K562 (cell line): ENCODE measurements around the gene GPR107. TPM values are rescaled to one million over a fixed set of nuclear protein-coding genes. Genes with fewer than 3 reads are reported as not detected.

Experiments used
- ATAC-seq: fragments of 200-7000 bp; cut with Tn5 transposase; 3 replicates; pipeline ENCODE4 v1.9.1; 2020; ENCODE audit warnings: moderate library complexity
- BruUV-seq: library from RNA; stranded (reverse); fragments of 400-500 nt; replicated peaks from 2 replicates; lab custom pipeline; 2021; lab: Mats Ljungman, UMichigan
- CTCF ChIA-PET: fragments of 300-600 bp; formaldehyde crosslinking; extraction: SDS; loops from one replicate; lab custom pipeline; 2021; ENCODE audit warnings: low intra/inter-chr PET ratio; lab: Yijun Ruan, JAX
- POLR2A ChIA-PET: fragments of 300-600, 350-650 bp; sonication (Branson Sonifier 250); formaldehyde crosslinking; extraction: SDS; loops from one replicate; lab custom pipeline; 2021; ENCODE audit warnings: antibody characterized with exemption, inconsistent platforms; lab: Yijun Ruan, JAX
- DNase-seq, 4 experiments: peaks; one replicate each; pipeline versions ENCODE4 v3.0.0 to v3.0.0-alpha.2; 2011 to 2018; ENCODE audit warnings: low spot score in 3 of 4, mixed read lengths in 3 of 4; ENCODE audit errors: extremely low read depth in 1 of 4
- FAIRE-seq: peaks from 2 replicates; lab custom pipeline; 2011; peaks lifted over from hg19 to GRCh38; lab: Jason Lieb, UNC
- H2AFZ ChIP-seq: 2 replicates; pipeline ENCODE4 v1.6.0; 2011; ENCODE audit warnings: low read depth, low read length, control low read depth, inconsistent platforms
- H3K27ac ChIP-seq: fragments of 200-600 bp; 3 replicates; pipeline ENCODE4 v1.8.0; 2011; ENCODE audit warnings: low read depth, mild to moderate bottlenecking, control low read depth, inconsistent platforms, low read length, moderate library complexity, mixed read lengths; ENCODE audit errors: extremely low read depth
- H3K27me3 ChIP-seq, 2 experiments: fragments of 300-600 bp in 1 of 2; 2 replicates in 1 of 2; 3 replicates in 1 of 2; pipeline versions ENCODE4 v1.6.0 to v1.8.0; 2011; ENCODE audit warnings: inconsistent platforms in 2 of 2, low read length in 2 of 2, mild to moderate bottlenecking in 1 of 2, mixed read lengths in 1 of 2, moderate library complexity in 1 of 2; ENCODE audit not compliant: control insufficient read depth in 2 of 2, insufficient read depth in 2 of 2
- H3K36me3 ChIP-seq: fragments of 300-600 bp; 3 replicates; pipeline ENCODE4 v1.8.0; 2011; ENCODE audit warnings: mild to moderate bottlenecking, low read length, inconsistent platforms; ENCODE audit not compliant: control insufficient read depth, insufficient read depth
- H3K4me1 ChIP-seq, 2 experiments: fragments of 200-600 bp in 1 of 2; replicated peaks in 1 of 2; 2 replicates in 1 of 2; 3 replicates in 1 of 2; pipeline versions ENCODE4 v1.5.1 to v1.8.0; 2011; ENCODE audit warnings: inconsistent platforms in 2 of 2, low read length in 2 of 2, mild to moderate bottlenecking in 1 of 2, mixed read lengths in 1 of 2, moderate library complexity in 1 of 2; ENCODE audit not compliant: control insufficient read depth in 2 of 2, insufficient read depth in 2 of 2
- H3K4me2 ChIP-seq: 2 replicates; pipeline ENCODE4 v1.6.1; 2011; ENCODE audit warnings: low read length, control low read depth, inconsistent platforms, mixed read lengths; ENCODE audit not compliant: insufficient read depth
- H3K4me3 ChIP-seq: fragments of 200-600 bp; sonication (generic), shearing (Covaris generic); 2 replicates; pipeline ENCODE4 v1.5.1; 2016; ENCODE audit warnings: control low read depth, inconsistent platforms
- H3K79me2 ChIP-seq: fragments of 200-600 bp; 3 replicates; pipeline ENCODE4 v1.8.0; 2011; ENCODE audit warnings: low read length, inconsistent platforms; ENCODE audit not compliant: control insufficient read depth, insufficient read depth
- H3K9ac ChIP-seq, 2 experiments: 2 replicates each; pipeline versions ENCODE4 v1.6.0 to v1.6.1; 2011; ENCODE audit warnings: low read depth in 2 of 2, low read length in 2 of 2, control low read depth in 1 of 2, inconsistent platforms in 1 of 2, mild to moderate bottlenecking in 1 of 2, mixed read lengths in 1 of 2; ENCODE audit not compliant: insufficient read depth in 1 of 2
- H3K9me1 ChIP-seq: one replicate; pipeline ENCODE4 v1.6.0; 2011; ENCODE audit warnings: inconsistent platforms, mild to moderate bottlenecking, low read length, moderate library complexity; ENCODE audit not compliant: control insufficient read depth, insufficient read depth
- H3K9me3 ChIP-seq: replicated peaks from 2 replicates; pipeline ENCODE4 v1.5.1; 2011; ENCODE audit warnings: low read depth, low read length, inconsistent platforms; ENCODE audit not compliant: control insufficient read depth, insufficient read depth
- H4K20me1 ChIP-seq: replicated peaks from 2 replicates; pipeline ENCODE4 v1.6.1; 2011; ENCODE audit warnings: low read length, inconsistent platforms, mixed read lengths; ENCODE audit not compliant: control insufficient read depth, insufficient read depth
- HSF4 ChIP-seq: fragments of 250-450 bp; sonication (Bioruptor Pico); IDR thresholded peaks from 2 replicates; pipeline ENCODE4 v2.1.2; 2022; ENCODE audit warnings: mild to moderate bottlenecking, moderate library complexity, borderline replicate concordance
- MTF1 ChIP-seq: fragments of 250-450 bp; sonication (Bioruptor Pico); IDR thresholded peaks from 2 replicates; pipeline ENCODE4 v1.9.0; 2021; ENCODE audit warnings: moderate library complexity, mild to moderate bottlenecking, inconsistent platforms, borderline replicate concordance
- NCOA1 ChIP-seq: fragments of 450-650 bp; IDR thresholded peaks from 2 replicates; pipeline ENCODE4 v1.6.1; 2016; ENCODE audit warnings: low read depth
- NFYB ChIP-seq: IDR thresholded peaks from 2 replicates; pipeline ENCODE4 v1.6.1; 2011; ENCODE audit warnings: mild to moderate bottlenecking, moderate library complexity; ENCODE audit not compliant: insufficient read length; ENCODE audit errors: extremely low read depth
- POLR2A ChIP-seq: fragments of 450-650 bp; conservative IDR thresholded peaks from 2 replicates; pipeline ENCODE4 v1.6.1; 2016
- PREB ChIP-seq: sonication (generic); formaldehyde crosslinking; IDR thresholded peaks from 2 replicates; pipeline ENCODE4 v1.8.1; 2023; ENCODE audit warnings: mild to moderate bottlenecking, missing genetic modification reagents
- SMARCC2 ChIP-seq: fragments of 450-650 bp; IDR thresholded peaks from 2 replicates; pipeline ENCODE4 v1.6.1; 2017; ENCODE audit warnings: antibody characterized with exemption, moderate library complexity, mild to moderate bottlenecking, low read depth
- SMARCE1 ChIP-seq: fragments of 450-650 bp; IDR thresholded peaks from 2 replicates; pipeline ENCODE4 v1.7.1; 2016; ENCODE audit warnings: mild to moderate bottlenecking
- ZHX1 ChIP-seq: fragments of 150-350 bp; conservative IDR thresholded peaks from 2 replicates; pipeline ENCODE4 v1.6.1; 2014; ENCODE audit warnings: low read length
- ZNF280A ChIP-seq: fragments of 450-650 bp; IDR thresholded peaks from 2 replicates; pipeline ENCODE4 v1.6.1; 2018; ENCODE audit warnings: mild to moderate bottlenecking, low read depth; ENCODE audit not compliant: partially characterized antibody
- WGBS: fragments of 100-300 bp; shearing (Covaris generic); methylation state at CpG from one replicate; pipeline ENCODE4 v1.1.6; 2016; ENCODE audit warnings: low coverage, mixed read lengths; ENCODE audit not compliant: insufficient coverage; ENCODE audit errors: missing lambda C conversion rate; 5-methylcytosine and 5-hydroxymethylcytosine counted together
- in situ Hi-C: fragments of 300-500 bp; cut with MboI; formaldehyde crosslinking; loops from 4 replicates; pipeline ENCODE4 v1.15.0; 2018; ENCODE audit warnings: inconsistent platforms, mixed read lengths
- intact Hi-C: fragments of 100-400 bp; cut with micrococcal nuclease; formaldehyde crosslinking; loops from 2 replicates; pipeline ENCODE4 v1.14.2; 2022
- polyA plus RNA-seq, 8 experiments: library from polyadenylated mRNA; depleted of rRNA in 4 of 8; stranded (reverse) in 5 of 8; unstranded in 3 of 8; fragments of >200 nt; fragmentation: Nextera tagmentation in 2 of 8; fragmentation: Illumina TruSeq in 1 of 8; extraction: Ambion mirVana in 2 of 8; extraction: Trizol in 1 of 8; gene quantifications; 2 replicates each; pipeline versions ENCODE4 v1.2.1 to v1.2.3, GENCODE V29; 2011 to 2014; ENCODE audit warnings: inconsistent platforms in 1 of 8, missing spikeins in 1 of 8
- total RNA-seq, 7 experiments: library from RNA; depleted of rRNA in 6 of 7; stranded (reverse); fragments of >200 nt in 6 of 7; fragmentation: Illumina TruSeq in 2 of 7; extraction: Trizol in 2 of 7; gene quantifications; 2 replicates each; pipeline versions ENCODE4 v1.2.1 to v1.2.3, GENCODE V29; 2011 to 2021; ENCODE audit warnings: low replicate concordance in 1 of 7
- TF ChIP-seq, protein P1 (sequence below): sonication (generic); formaldehyde crosslinking; IDR thresholded peaks from 2 replicates; pipeline ENCODE4 v1.8.0; 2023; ENCODE audit warnings: mild to moderate bottlenecking, missing genetic modification reagents
- TF ChIP-seq, protein P2 (sequence below), 2 experiments: fragments of 250-450 bp in 1 of 2; fragments of 450-650 bp in 1 of 2; sonication (Bioruptor Pico) in 1 of 2; IDR thresholded peaks; 2 replicates each; pipeline versions ENCODE4 v1.6.1 to v1.8.0; 2016 to 2021; ENCODE audit warnings: mild to moderate bottlenecking in 2 of 2, moderate library complexity in 2 of 2, missing compliant biosample characterization in 1 of 2, missing genetic modification characterization in 1 of 2
- TF ChIP-seq, protein P3 (sequence below): fragments of 250-450 bp; sonication (Bioruptor Pico); IDR thresholded peaks from 2 replicates; pipeline ENCODE4 v1.8.0; 2022; ENCODE audit warnings: moderate library complexity, mild to moderate bottlenecking, inconsistent platforms

The GPR107 gene
- total and polyA plus RNA-seq, 9 of the 15 experiments (the other 6 are each of a cell fraction or from before 2014, with no cell fraction given): 3.2 to 34.6 (median 14.4) TPM

- TF ChIP-seq, protein P1, sequence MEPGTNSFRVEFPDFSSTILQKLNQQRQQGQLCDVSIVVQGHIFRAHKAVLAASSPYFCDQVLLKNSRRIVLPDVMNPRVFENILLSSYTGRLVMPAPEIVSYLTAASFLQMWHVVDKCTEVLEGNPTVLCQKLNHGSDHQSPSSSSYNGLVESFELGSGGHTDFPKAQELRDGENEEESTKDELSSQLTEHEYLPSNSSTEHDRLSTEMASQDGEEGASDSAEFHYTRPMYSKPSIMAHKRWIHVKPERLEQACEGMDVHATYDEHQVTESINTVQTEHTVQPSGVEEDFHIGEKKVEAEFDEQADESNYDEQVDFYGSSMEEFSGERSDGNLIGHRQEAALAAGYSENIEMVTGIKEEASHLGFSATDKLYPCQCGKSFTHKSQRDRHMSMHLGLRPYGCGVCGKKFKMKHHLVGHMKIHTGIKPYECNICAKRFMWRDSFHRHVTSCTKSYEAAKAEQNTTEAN: no peak
- no peak for TF ChIP-seq SMARCC2
- no peak for TF ChIP-seq SMARCE1
- no peak for TF ChIP-seq NFYB
Measured at GRCh38 chr9:130140706-130141105, 87.0 kb downstream of the GPR107 start (continued).

DNA sequence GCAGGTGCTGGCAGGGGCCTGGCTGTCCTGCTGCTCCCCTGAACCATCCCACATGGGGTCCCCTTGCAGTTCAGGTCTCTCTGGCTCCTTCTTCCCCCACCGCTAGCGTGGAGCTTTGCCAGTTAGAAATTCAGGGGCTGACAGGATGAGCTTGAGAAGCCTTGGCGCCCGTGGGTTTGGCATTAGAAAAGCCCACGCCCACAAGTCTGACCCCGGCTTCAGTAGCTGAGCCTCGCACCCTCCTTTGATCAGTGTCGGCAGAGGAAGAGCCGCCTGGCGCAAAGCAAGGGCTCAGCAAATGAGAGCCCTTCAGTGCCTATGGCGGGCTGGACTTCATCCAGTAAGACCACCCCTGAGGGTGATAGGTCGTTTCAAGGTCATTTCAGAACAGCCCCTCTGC is 88.3 kb downstream of the GPR107 start:
- ATAC-seq (no peak), FAIRE-seq (no peak), DNase-seq (no peak)
- Histone ChIP-seq H2AFZ (no peak overlapping the region), H3K9me3 (no peaks in the 10 kb centered on the region), H3K79me2 (no peaks in the 10 kb centered on the region), H3K4me1 (peaks cover 25 to 44% of the 10 kb centered on the region in 2 experiments), H3K9me1 (peaks cover 6% of the 10 kb centered on the region), H3K4me2 (no peak overlapping the region), H3K36me3 (peaks cover 4% of the 10 kb centered on the region; the same call in 2 of the 3 replicates), H4K20me1 (no peaks in the 10 kb centered on the region), H3K4me3 (no peak overlapping the region), H3K27ac (no peak overlapping the region), H3K27me3 (no peaks in the 10 kb centered on the region; a peak in 1 of 5 replicates), H3K9ac (no peak overlapping the region; a peak in 1 of 4 replicates)
- intact Hi-C loops (no loop called here), in situ Hi-C loops (loop anchor here (25.0 kb wide), 1 partner anchor 545 kb away; the partner anchor contains the start of gene EXOSC2)
- ChIA-PET POLR2A (interaction anchor here (0.9 to 1.5 kb wide), 4 partner anchors 8 to 44 kb away, joined by 3 to 4 read pairs (median 3); no protein-coding TSS in a partner anchor), CTCF (no interaction called here)
- 70% methylated on average over 12 of the region's 12 CpGs for WGBS
- BruUV-seq: no TSS peak
- no peak for TF ChIP-seq ZHX1
- TF ChIP-seq MTF1 (CRISPR knock-in tag): no peak
- TF ChIP-seq ZNF280A: no peak
- no peak for TF ChIP-seq POLR2A
- TF ChIP-seq HSF4 (CRISPR knock-in tag): no peak
- no peak for TF ChIP-seq NCOA1
- TF ChIP-seq PREB: no peak
- TF ChIP-seq, protein P2, sequence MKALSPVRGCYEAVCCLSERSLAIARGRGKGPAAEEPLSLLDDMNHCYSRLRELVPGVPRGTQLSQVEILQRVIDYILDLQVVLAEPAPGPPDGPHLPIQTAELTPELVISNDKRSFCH (CRISPR knock-in tag; IDR thresholded peaks at IDR 0.05): no peak
- TF ChIP-seq, protein P2 (tag; IDR thresholded peaks at IDR 0.05): no peak
- TF ChIP-seq, protein P3, sequence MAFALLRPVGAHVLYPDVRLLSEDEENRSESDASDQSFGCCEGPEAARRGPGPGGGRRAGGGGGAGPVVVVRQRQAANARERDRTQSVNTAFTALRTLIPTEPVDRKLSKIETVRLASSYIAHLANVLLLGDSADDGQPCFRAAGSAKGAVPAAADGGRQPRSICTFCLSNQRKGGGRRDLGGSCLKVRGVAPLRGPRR: no peak
